Uterus (tissue), 4 donors: ENCODE data around the gene SSBP3. TPM values are rescaled to one million over a fixed set of nuclear protein-coding genes. Genes with fewer than 3 reads are reported as not detected.

Source experiments
- DNase-seq, 2 donors: peaks; one replicate each; pipeline ENCODE4 v3.0.0-alpha.2; 2019 to 2020
- H3K27ac ChIP-seq, 2 donors: fragments of 200-600 bp; sonication (generic); 1 replicate in 1 of 2; 2 replicates in 1 of 2; pipeline ENCODE4 v1.5.1; 2016 to 2018
- H3K27me3 ChIP-seq, 2 donors: fragments of 200-600 bp; sonication (generic); one replicate each; pipeline ENCODE4 v1.5.1; 2018 to 2019; ENCODE audit warnings: control low read depth in 1 of 2
- H3K36me3 ChIP-seq, 2 donors: fragments of 200-600 bp; sonication (generic); one replicate each; pipeline ENCODE4 v1.5.1; 2019; ENCODE audit warnings: control low read depth in 1 of 2
- H3K4me1 ChIP-seq, 2 donors: fragments of 200-600 bp; sonication (generic); one replicate each; pipeline ENCODE4 v1.5.1; 2018 to 2019; ENCODE audit warnings: control low read depth in 1 of 2
- H3K4me3 ChIP-seq, 2 donors: fragments of 200-600 bp; sonication (generic); 1 replicate in 1 of 2; 2 replicates in 1 of 2; pipeline ENCODE4 v1.5.1; 2018 to 2019; ENCODE audit warnings: mild to moderate bottlenecking in 1 of 2
- H3K9me3 ChIP-seq, 2 donors: fragments of 200-600 bp; sonication (generic); one replicate each; pipeline ENCODE4 v1.5.1; 2019; ENCODE audit warnings: control low read depth in 1 of 2
- POLR2A ChIP-seq, 2 donors: fragments of 450-650 bp; IDR thresholded peaks; one replicate each; pipeline ENCODE4 v1.6.1; 2016; ENCODE audit warnings: antibody characterized with exemption in 2 of 2, mild to moderate bottlenecking in 1 of 2, moderate library complexity in 1 of 2
- intact Hi-C: fragments of 100-400 bp; cut with DNase I; formaldehyde crosslinking; loops from one replicate; pipeline ENCODE4 v1.15.1; 2023; ENCODE audit warnings: low total_unique reads
- total RNA-seq, 4 donors: library from RNA; depleted of rRNA in 3 of 4; stranded (reverse); fragments of >200 nt in 3 of 4; gene quantifications; one replicate each; pipeline versions ENCODE4 v1.1.0 to v1.2.4, GENCODE V29; 2014 to 2023
- TF ChIP-seq, protein P1 (sequence below), 4 experiments: fragments of 200-600 bp in 2 of 4; fragments of 450-650 bp in 2 of 4; sonication (generic) in 2 of 4; IDR thresholded peaks; one replicate each; pipeline ENCODE4 v1.5.1; 2016 to 2019; ENCODE audit warnings: antibody characterized with exemption in 4 of 4, mild to moderate bottlenecking in 2 of 4, moderate library complexity in 1 of 4
- donor health status: DM: yes; HTN: yes; CAD: no.

Gene SSBP3
- total RNA-seq, 4 donors from 2014 or later, result 19.7 to 125 (median 31.4) TPM

DNA sequence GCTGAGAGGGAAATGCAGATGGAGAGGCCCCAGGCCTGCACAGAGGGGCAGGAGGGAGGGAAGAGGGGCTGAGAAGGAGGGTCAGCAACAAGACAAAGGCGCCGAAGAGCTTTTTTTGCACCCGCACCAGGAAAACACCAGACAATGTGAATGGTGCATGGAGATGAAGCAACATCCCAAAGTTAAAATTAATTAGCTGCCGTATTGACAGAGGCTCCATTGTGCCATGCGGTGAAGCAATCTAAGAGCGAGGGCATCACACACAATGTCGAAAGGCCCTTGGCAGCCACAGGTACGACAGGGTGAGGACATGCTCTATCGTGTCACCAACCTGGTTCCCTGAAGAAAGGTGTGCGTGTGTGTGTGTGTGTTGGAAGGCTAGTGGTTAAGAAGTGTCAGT is 41.2 kb downstream of the SSBP3 start:
- Histone ChIP-seq H3K27me3 (no peaks in the 10 kb centered on the region), H3K9me3 (no peaks in the 10 kb centered on the region), H3K27ac (no peak overlapping the region), H3K36me3 (no peaks in the 10 kb centered on the region), H3K4me3 (no peak overlapping the region), H3K4me1 (no peaks in the 10 kb centered on the region)
- TF ChIP-seq, protein P1, sequence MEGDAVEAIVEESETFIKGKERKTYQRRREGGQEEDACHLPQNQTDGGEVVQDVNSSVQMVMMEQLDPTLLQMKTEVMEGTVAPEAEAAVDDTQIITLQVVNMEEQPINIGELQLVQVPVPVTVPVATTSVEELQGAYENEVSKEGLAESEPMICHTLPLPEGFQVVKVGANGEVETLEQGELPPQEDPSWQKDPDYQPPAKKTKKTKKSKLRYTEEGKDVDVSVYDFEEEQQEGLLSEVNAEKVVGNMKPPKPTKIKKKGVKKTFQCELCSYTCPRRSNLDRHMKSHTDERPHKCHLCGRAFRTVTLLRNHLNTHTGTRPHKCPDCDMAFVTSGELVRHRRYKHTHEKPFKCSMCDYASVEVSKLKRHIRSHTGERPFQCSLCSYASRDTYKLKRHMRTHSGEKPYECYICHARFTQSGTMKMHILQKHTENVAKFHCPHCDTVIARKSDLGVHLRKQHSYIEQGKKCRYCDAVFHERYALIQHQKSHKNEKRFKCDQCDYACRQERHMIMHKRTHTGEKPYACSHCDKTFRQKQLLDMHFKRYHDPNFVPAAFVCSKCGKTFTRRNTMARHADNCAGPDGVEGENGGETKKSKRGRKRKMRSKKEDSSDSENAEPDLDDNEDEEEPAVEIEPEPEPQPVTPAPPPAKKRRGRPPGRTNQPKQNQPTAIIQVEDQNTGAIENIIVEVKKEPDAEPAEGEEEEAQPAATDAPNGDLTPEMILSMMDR (IDR thresholded peaks at IDR 0.05), result no peak
- TF ChIP-seq POLR2A (IDR thresholded peaks at IDR 0.05), result no peak
- intact Hi-C loops, result no loop called here
- DNase-seq, result no peak

DNA sequence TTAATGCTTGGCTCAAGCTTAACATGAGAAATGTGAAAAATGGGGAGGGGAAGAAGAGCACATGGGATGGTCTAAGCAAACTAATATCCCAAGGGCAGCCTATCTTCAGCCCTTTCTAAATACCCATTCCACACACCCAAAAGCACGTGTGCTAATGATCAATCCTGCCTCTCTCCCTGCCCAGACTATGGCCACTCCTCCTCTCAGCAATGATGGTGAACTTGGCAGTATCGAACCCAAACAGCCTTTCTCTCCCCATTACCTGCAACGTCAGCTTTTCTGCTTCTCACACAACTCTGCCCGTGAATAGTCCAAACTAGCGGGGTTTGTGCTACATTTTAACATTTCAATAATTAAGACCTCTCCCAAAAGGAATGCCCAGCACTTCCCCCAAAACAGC is 41.6 kb downstream of the SSBP3 start:
- Histone ChIP-seq H3K9me3 (no peaks in the 10 kb centered on the region), H3K4me3 (no peak overlapping the region), H3K27me3 (no peaks in the 10 kb centered on the region), H3K36me3 (no peaks in the 10 kb centered on the region), H3K4me1 (no peaks in the 10 kb centered on the region), H3K27ac (no peak overlapping the region)
- TF ChIP-seq POLR2A (IDR thresholded peaks at IDR 0.05), result no peak
- TF ChIP-seq, protein P1 (IDR thresholded peaks at IDR 0.05), result no peak
- DNase-seq, result no peak
- intact Hi-C loops, result no loop called here

DNA sequence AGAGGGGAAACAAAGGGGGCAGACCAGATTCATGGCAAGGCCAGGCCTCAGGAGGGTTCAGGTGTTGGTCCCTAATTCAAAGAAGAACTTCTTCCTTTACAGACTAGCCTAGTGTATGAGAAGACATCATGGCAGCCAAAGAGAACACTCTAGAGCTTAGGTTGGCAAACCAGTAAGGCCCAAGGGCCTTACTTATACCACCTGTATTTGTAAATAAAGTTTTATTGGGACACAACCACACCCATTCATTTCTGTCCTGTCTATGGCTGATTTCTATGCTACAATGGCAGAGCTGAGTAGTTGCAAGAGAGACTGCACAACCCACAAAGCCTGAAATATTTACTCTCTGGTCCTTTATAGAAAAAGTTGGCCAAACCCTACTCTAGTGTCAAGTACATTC is 42.3 kb downstream of the SSBP3 start:
- intact Hi-C loops, result no loop called here
- Histone ChIP-seq H3K4me1 (no peaks in the 10 kb centered on the region), H3K36me3 (no peaks in the 10 kb centered on the region), H3K4me3 (no peak overlapping the region), H3K9me3 (no peaks in the 10 kb centered on the region), H3K27ac (no peak overlapping the region), H3K27me3 (no peaks in the 10 kb centered on the region)
- DNase-seq, result no peak
- no peak for TF ChIP-seq POLR2A (IDR thresholded peaks at IDR 0.05)
- TF ChIP-seq, protein P1 (IDR thresholded peaks at IDR 0.05), result no peak

DNA sequence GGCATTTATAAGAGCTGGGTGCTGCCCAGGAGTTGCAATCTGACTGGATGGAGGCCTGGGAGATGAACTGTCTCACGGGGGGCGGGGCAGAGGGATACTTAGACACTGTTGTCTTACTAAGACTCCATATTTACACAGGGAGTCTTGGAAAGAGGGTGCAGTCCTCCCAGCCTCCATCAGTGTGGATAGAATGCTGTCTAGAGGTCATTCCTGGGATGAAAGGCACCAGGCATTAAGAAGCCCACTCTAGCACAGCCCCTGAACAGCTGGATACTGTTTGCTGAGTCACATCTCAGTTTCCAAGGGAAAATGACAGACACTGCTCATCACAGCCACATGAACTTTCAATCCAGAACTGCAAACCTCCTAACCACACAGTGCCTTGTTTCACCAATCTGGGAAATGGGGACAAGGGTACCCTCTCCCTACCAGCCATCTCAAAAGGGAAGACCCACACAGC is 43.3 kb downstream of the SSBP3 start:
- intact Hi-C loops, result no loop called here
- TF ChIP-seq POLR2A (IDR thresholded peaks at IDR 0.05), result no peak
- TF ChIP-seq, protein P1 (IDR thresholded peaks at IDR 0.05), result no peak

DNA sequence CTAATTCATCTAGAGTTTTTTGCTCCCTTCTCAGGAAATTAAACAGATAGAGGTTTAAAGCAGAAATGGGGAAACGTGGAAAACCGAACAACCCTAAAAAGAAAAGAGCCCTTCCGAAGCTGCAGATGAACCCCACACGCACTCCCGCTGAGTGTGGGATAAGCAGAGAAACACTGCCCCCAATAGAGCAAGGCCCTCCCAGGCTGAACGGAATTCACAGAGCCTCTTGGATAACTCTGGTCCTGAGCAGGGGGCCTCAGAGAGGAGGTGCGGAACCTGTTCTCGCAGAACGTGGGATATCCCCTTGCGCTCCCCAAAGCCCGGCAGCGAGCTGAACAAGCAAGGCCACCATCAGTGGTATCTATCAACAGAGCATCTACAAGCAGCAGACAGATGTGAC is 44.9 kb downstream of the SSBP3 start:
- Histone ChIP-seq H3K9me3 (no peaks in the 10 kb centered on the region), H3K4me3 (no peak overlapping the region), H3K36me3 (no peaks in the 10 kb centered on the region), H3K4me1 (peaks cover 5 to 6% of the 10 kb centered on the region in 2 donors), H3K27me3 (no peaks in the 10 kb centered on the region), H3K27ac (peak overlapping the region; percentile 30 to 38)
- TF ChIP-seq POLR2A (IDR thresholded peaks at IDR 0.05), result no peak
- TF ChIP-seq, protein P1 (IDR thresholded peaks at IDR 0.05), result peak in 3 of 4 experiments; percentile 20 to 43 (median 37)
- DNase-seq, result peak; percentile 38 to 48
- intact Hi-C loops, result no loop called here

More for the DNA sequence above, 43.3 kb downstream of the SSBP3 start:
- Histone ChIP-seq H3K9me3 (no peaks in the 10 kb centered on the region), H3K36me3 (no peaks in the 10 kb centered on the region), H3K27me3 (no peaks in the 10 kb centered on the region), H3K4me1 (no peaks in the 10 kb centered on the region), H3K27ac (no peak overlapping the region), H3K4me3 (no peak overlapping the region)
- DNase-seq, result peak; percentile 35 to 50
